GM21786 (cell line): ENCODE data around the gene BLVRB.
A peak's percentile ranks its signal among the peaks of the same experiment; 100 is the strongest.
"Not testable (repeated sequence)": the region's sequence is repeated elsewhere in the genome, so short reads cannot be mapped to it uniquely, and the experiment has no call there.

ENCODE experiments used
- ATAC-seq: cut with Tn5 transposase; IDR thresholded peaks from one replicate; pipeline ENCODE4 v1.9.1; 2021; ENCODE audit not compliant: unreplicated experiment

Gene BLVRB

GRCh38 chr19:40410030-40410389 lies 55.5 kb downstream of the BLVRB start:
- ATAC-seq: no peak

- not testable (repeated sequence) for ATAC-seq
These were observed 57.0 kb downstream of the BLVRB start for GRCh38 chr19:40408598-40408925.

- no peak for ATAC-seq
These were observed 57.6 kb downstream of the BLVRB start for GRCh38 chr19:40407714-40408597.

- ATAC-seq: peak; percentile 54
These were observed 62.1 kb downstream of the BLVRB start for GRCh38 chr19:40403262-40403984.

GRCh38 chr19:40400559-40400958 lies 65.0 kb downstream of the BLVRB start:
- ATAC-seq: no peak

- no peak for ATAC-seq
These were observed 67.0 kb downstream of the BLVRB start for GRCh38 chr19:40398417-40399131.
